Thoracic aorta endothelial cell (primary cell): Measurements from ENCODE around the gene SLC7A8. TPM values are rescaled to one million over a fixed set of nuclear protein-coding genes. Genes with fewer than 3 reads are reported as not detected.

Source experiments
- small RNA-seq: library from RNA; depleted of rRNA; stranded (forward); fragments of <200 nt; gene quantifications from one replicate; pipeline ENCODE3, GENCODE V24; 2012
- total RNA-seq: library from RNA; depleted of rRNA; stranded (reverse); fragments of >200 nt; gene quantifications from 2 replicates; pipeline ENCODE4 v1.2.3, GENCODE V29; 2012

The SLC7A8 gene
- total RNA-seq = 1.1 and 2.4 TPM in 2 replicates

DNA sequence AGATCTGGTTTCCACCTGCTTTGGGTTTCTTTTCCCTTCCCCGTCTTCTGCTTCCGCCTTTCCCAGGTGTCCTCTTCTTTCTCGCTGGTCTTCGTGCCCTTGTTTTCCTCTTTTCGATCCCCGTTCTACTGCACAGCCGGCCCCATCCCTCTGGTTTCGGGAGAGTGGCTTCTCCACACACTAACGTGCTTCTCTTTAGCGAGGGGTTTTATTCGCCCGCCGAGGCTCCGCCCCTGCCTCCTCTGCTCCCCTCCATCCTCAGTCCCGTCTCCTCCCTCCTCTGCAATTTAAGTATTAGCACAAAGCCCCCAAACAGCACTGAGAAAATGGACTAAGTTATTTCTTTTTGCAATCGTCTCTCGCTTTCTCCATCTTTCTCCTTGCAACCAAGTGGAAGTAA, at the start of gene SLC7A8:
Gene SLC7A8 (minus strand): TSS at position 182 of the 400 bp plus-strand sequence. CDS start 746 bp downstream, outside the sequence.

DNA sequence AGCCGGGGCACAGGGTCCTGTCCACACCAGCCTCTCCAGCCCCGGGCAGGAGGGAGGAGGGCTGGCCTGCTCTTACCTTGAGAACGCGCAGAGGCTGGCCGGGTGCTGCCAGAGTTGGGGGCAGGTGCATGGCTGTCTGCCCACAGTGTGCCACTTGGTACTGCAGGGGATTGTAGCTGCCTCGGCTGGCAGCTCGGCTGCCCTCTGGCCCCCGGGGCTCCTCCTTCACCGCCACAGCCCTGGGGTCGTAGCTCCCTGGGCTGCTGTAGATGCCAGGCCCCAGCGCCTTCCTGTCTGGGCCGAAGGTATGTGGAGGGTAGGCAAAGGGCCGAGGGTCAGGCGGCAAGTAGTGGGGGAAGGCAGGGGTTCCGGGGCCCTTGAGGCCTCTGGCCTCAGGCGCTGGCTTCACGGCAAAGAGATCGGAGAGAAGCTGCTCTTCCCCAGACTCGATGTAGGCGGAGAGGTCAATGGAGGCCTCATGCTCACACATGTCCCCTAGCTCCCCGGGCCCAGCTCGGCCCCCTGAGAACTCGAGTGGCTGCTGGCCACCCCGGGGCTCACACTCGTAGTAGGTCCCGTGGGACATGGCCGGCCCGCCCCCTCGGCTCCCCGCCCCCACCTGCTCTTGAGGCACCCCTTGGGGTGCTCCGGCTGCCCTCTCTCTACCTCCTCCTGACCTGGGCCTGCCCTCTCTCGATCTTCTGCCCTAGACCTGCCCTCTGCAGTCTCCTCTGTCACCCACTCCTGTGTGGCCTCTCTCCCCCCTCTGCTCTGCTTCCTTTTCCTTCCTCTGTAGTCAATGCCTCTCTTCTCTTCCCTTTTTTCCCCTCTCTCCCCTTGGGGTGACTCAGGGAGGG, 64.7 kb downstream of the SLC7A8 start, which contains the start of gene CEBPE:
Gene CEBPE (minus strand): TSS at position 750 of the 857 bp plus-strand sequence. CDS start 164 bp downstream, at position 586.

DNA sequence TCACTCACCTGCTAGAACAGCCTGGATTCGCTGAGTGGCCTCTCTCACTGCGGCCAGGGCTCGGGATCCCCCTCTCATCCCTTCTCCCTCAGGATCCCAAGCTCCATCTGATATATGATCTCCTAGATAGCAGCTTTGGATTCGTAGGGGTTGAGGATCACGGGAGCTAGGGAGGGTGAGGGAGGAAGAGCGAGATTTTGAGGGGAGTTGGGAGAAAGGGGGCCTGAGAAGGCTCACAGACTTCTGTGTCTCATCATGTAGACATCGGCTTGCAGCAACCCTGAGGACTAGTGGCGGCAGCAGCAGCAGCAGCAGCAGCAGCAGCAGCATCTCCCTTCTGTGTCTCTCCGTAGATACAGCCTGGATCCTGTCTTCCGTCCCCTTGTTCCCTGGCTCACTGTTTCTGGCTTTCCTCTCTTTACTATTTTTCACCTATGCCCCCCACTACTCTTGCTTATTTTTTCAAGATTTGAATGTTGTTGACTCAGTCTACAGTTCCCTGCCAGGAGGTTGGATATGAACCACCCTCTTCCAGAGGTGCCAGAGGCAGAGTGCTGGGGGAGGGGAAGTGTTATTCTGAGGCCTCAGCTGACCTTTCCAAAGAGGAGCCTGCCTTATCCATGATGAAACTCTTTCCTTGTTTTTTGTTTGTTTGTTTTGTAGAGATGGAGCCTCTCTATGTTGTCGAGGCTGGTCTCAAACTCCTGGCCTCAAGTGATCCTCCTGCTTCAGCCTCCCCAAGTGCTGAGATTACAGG, 78.7 kb downstream of the SLC7A8 start, which contains the start of gene CIROP:
Gene CIROP (minus strand): TSS at position 399 of the 757 bp plus-strand sequence. CDS start 69 bp downstream, at position 330.

DNA sequence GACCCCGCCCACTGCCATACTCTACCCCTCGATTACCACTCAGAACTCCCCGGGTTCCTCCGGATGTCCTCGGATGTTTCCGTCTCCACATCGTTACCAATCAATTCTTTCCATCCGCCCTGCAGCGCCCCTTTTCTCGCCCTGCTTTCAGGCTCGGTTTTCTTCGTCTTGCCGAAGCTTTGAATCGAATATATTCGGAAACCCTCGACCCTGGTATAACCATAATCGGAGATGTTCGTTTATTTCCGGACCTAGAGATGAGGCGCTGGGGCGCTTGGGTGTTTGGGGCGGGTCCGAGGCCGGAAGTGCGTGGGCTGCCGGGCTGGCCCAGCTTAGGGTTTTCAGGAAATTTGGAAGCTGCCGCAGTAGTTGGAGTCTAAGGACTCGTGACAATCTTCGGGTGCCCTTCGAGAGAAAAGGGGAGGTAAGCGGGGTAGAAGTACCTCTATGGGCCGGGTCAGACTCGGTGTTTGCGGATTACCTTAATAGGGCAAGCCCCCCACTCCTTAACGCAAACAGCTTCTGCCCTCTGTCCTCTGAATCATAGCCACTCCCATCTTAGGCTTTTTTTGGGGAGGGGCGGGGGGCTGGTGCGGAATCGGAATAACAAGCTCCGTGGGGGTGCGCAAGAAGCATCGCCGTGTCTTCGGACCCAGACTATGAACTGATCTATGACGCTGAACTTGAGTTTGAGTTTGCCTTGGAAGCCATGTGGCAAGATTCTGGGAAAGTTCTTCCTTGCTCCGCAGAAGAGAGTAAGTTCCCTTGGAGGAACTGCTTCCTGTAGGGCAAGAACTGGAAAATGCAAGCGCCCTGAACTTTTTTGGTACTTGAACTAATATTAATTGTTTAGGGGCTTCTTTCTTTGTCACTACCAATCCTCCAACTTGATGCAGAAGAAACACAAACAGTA, 88.0 kb downstream of the SLC7A8 start, which contains the start of gene C14orf119:
Gene C14orf119 (plus strand): TSS at position 310 of the 913 bp plus-strand sequence. CDS start 2,154 bp downstream, outside the sequence.

DNA sequence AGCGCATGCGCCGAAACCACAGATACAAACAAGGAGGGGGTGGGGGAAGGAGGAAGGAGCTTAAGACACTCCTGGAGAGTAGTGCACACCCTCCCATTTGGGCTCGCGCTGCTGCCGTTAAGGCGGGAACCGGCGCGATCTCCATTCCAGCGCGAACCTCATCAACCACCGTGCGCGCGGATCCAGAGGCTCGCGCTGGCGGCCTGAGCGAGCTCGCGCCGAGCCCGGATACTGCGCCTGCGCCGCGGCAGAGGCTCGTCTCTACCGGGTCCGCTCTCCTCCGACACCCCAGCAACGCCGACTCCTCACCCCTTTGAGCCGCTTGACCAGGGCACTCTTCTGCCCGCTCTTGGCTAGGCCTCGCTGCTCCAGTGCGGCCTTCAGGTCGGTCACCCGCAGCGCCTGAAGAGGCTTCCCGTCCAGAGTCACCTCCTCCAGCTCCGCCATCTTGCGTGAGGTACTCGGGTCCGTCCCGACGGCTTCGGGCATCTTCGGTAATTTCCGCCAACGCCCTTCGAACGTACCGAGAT, 88.7 kb downstream of the SLC7A8 start, which contains the start of gene ACIN1:
Gene ACIN1 (minus strand): TSS at position 471 of the 530 bp plus-strand sequence. CDS start 24 bp downstream, at position 447.

Small RNAs within 50 kb of the gene (small RNA-seq; reads per million reads assigned to genes)
- not detected for gene AL049829.1
- not detected for gene RNU6-1138P

Other genes starting within 250 kb of the SLC7A8 start
- gene HAUS4, start 226.6 kb downstream of the SLC7A8 start, total RNA-seq = 49.6 and 55.0 TPM in 2 replicates
- gene AJUBA, start 201.1 kb downstream of the SLC7A8 start, total RNA-seq = 39.9 and 52.0 TPM in 2 replicates
- gene C14orf93, start 173.5 kb downstream of the SLC7A8 start, total RNA-seq = 3.6 and 4.9 TPM in 2 replicates
- gene PSMB5, start 148.8 kb downstream of the SLC7A8 start, total RNA-seq = 225 TPM in 2 replicates
- gene PSMB11, start 141.4 kb downstream of the SLC7A8 start, total RNA-seq = not detected in 2 replicates
- gene CDH24, start 126.1 kb downstream of the SLC7A8 start, total RNA-seq = 8.9 and 9.8 TPM in 2 replicates
- 126 and 134 TPM in 2 replicates for gene ACIN1, start 88.5 kb downstream of the SLC7A8 start, total RNA-seq
- gene C14orf119, start 88.2 kb downstream of the SLC7A8 start, total RNA-seq = 41.9 and 45.7 TPM in 2 replicates
- not detected in 2 replicates for gene CIROP, start 78.7 kb downstream of the SLC7A8 start, total RNA-seq
- gene CEBPE, start 64.4 kb downstream of the SLC7A8 start, total RNA-seq = not detected in 2 replicates
- gene RNF212B, start 54.3 kb upstream of the SLC7A8 start, total RNA-seq = not detected in 2 replicates
- 5.9 and 9.8 TPM in 2 replicates for gene HOMEZ, start 102.5 kb upstream of the SLC7A8 start, total RNA-seq
- 3.7 and 4.7 TPM in 2 replicates for gene PPP1R3E, start 119.2 kb upstream of the SLC7A8 start, total RNA-seq
- 18.5 and 22.2 TPM in 2 replicates for gene BCL2L2, start 123.2 kb upstream of the SLC7A8 start, total RNA-seq
- 71.1 and 81.7 TPM in 2 replicates for gene PABPN1, start 137.8 kb upstream of the SLC7A8 start, total RNA-seq
- gene SLC22A17, start 169.2 kb upstream of the SLC7A8 start, total RNA-seq = 0.86 and 1.1 TPM in 2 replicates
- not detected in 2 replicates for gene EFS, start 181.5 kb upstream of the SLC7A8 start, total RNA-seq
- not detected in 2 replicates for gene IL25, start 189.1 kb upstream of the SLC7A8 start, total RNA-seq
- not detected in 2 replicates for gene CMTM5, start 193.4 kb upstream of the SLC7A8 start, total RNA-seq
- not detected in 2 replicates for gene MYH6, start 224.6 kb upstream of the SLC7A8 start, total RNA-seq